WTC11 (cell line): ENCODE results near the gene NCOA1. TPM values are rescaled to one million over a fixed set of nuclear protein-coding genes. Genes with fewer than 3 reads are reported as not detected.

Experiments used
- ATAC-seq: fragments of 200-7000 bp; cut with Tn5 transposase; 2 replicates; pipeline ENCODE4 v1.10.0; 2021; ENCODE audit warnings: mild to moderate bottlenecking, moderate library complexity
- CTCF ChIA-PET: fragments of 300-600 bp; sonication (Branson Sonifier 250); formaldehyde crosslinking; loops from one replicate; lab custom pipeline; 2021; ENCODE audit warnings: antibody characterized with exemption; lab: Charles Lee
- POLR2A ChIA-PET: fragments of 350-600 bp; sonication (Branson Sonifier 250); formaldehyde crosslinking; loops from one replicate; lab custom pipeline; 2021; ENCODE audit warnings: antibody characterized with exemption; lab: Charles Lee
- DNase-seq: peaks from one replicate; pipeline ENCODE4 v3.0.0; 2021; ENCODE audit warnings: low spot score
- H3K27ac Mint-ChIP-seq: 2 replicates; pipeline ENCODE4 v1.8.0; 2021; ENCODE audit warnings: mixed read lengths
- H3K27me3 Mint-ChIP-seq: 2 replicates; pipeline ENCODE4 v1.8.0; 2021; ENCODE audit warnings: low read depth, mild to moderate bottlenecking, moderate library complexity, mixed read lengths
- H3K36me3 Mint-ChIP-seq: 2 replicates; pipeline ENCODE4 v1.8.0; 2021; ENCODE audit warnings: mixed read lengths
- H3K4me1 Mint-ChIP-seq: 2 replicates; pipeline ENCODE4 v1.8.0; 2022; ENCODE audit warnings: mixed read lengths
- H3K4me3 Mint-ChIP-seq: 2 replicates; pipeline ENCODE4 v1.8.0; 2021; ENCODE audit warnings: mild to moderate bottlenecking, moderate library complexity, mixed read lengths
- H3K9me3 Mint-ChIP-seq: 2 replicates; pipeline ENCODE4 v1.8.0; 2021; ENCODE audit warnings: mixed read lengths
- ARID4B ChIP-seq: sonication (generic); formaldehyde crosslinking; IDR thresholded peaks from 2 replicates; pipeline ENCODE4 v1.8.0; 2023; ENCODE audit warnings: missing genetic modification reagents, mild to moderate bottlenecking, borderline replicate concordance
- ATF1 ChIP-seq: sonication (generic); formaldehyde crosslinking; IDR thresholded peaks from 2 replicates; pipeline ENCODE4 v1.8.1; 2023; ENCODE audit warnings: mild to moderate bottlenecking, moderate library complexity, missing genetic modification reagents
- E2F1 ChIP-seq: sonication (generic); formaldehyde crosslinking; IDR thresholded peaks from 2 replicates; pipeline ENCODE4 v1.8.0; 2022; ENCODE audit warnings: mild to moderate bottlenecking, missing genetic modification reagents
- ESRRA ChIP-seq: sonication (generic); formaldehyde crosslinking; IDR thresholded peaks from 2 replicates; pipeline ENCODE4 v1.8.1; 2022; ENCODE audit warnings: mild to moderate bottlenecking, missing genetic modification reagents, borderline replicate concordance
- HMGA2 ChIP-seq: fragments of 250-450 bp; sonication (Bioruptor Pico); IDR thresholded peaks from 2 replicates; pipeline ENCODE4 v1.4.0; 2021; ENCODE audit warnings: mild to moderate bottlenecking, moderate library complexity
- JAZF1 ChIP-seq: fragments of 250-450 bp; sonication (Bioruptor Pico); IDR thresholded peaks from 2 replicates; pipeline ENCODE4 v1.9.0; 2021; ENCODE audit warnings: moderate library complexity, mild to moderate bottlenecking, inconsistent platforms
- MAX ChIP-seq: sonication (generic); formaldehyde crosslinking; IDR thresholded peaks from 2 replicates; pipeline ENCODE4 v1.8.0; 2022; ENCODE audit warnings: mild to moderate bottlenecking, missing genetic modification reagents
- NR3C1 ChIP-seq: sonication (generic); formaldehyde crosslinking; conservative IDR thresholded peaks from 2 replicates; pipeline ENCODE4 v1.8.1; 2023; ENCODE audit warnings: low read depth, mild to moderate bottlenecking, missing genetic modification reagents
- OVOL2 ChIP-seq: fragments of 250-450 bp; sonication (Bioruptor Pico); IDR thresholded peaks from 2 replicates; pipeline ENCODE4 v1.9.0; 2021; ENCODE audit warnings: mild to moderate bottlenecking, borderline replicate concordance
- RELA ChIP-seq: sonication (generic); formaldehyde crosslinking; IDR thresholded peaks from 2 replicates; pipeline ENCODE4 v1.8.1; 2022; ENCODE audit warnings: missing genetic modification reagents, mild to moderate bottlenecking, borderline replicate concordance
- STAT6 ChIP-seq: sonication (generic); formaldehyde crosslinking; conservative IDR thresholded peaks from 2 replicates; pipeline ENCODE4 v1.8.1; 2023; ENCODE audit warnings: mild to moderate bottlenecking, low read depth, missing genetic modification reagents, moderate library complexity
- TEAD1 ChIP-seq: sonication (generic); formaldehyde crosslinking; IDR thresholded peaks from 2 replicates; pipeline ENCODE4 v1.8.0; 2022; ENCODE audit warnings: mild to moderate bottlenecking, missing genetic modification reagents
- ZBTB21 ChIP-seq: sonication (generic); formaldehyde crosslinking; IDR thresholded peaks from 2 replicates; pipeline ENCODE4 v1.8.1; 2023; ENCODE audit warnings: mild to moderate bottlenecking, missing genetic modification reagents, borderline replicate concordance
- ZNF263 ChIP-seq: sonication (generic); formaldehyde crosslinking; IDR thresholded peaks from 2 replicates; pipeline ENCODE4 v1.8.1; 2022; ENCODE audit warnings: low read depth, mild to moderate bottlenecking, moderate library complexity, missing genetic modification reagents
- ZNF416 ChIP-seq: fragments of 250-450 bp; sonication (Bioruptor Pico); IDR thresholded peaks from 2 replicates; pipeline ENCODE4 v1.9.0; 2021; ENCODE audit warnings: mild to moderate bottlenecking, inconsistent platforms
- ZNF423 ChIP-seq: fragments of 250-450 bp; sonication (Bioruptor Pico); IDR thresholded peaks from 2 replicates; pipeline ENCODE4 v2.1.2; 2022; ENCODE audit warnings: mild to moderate bottlenecking, moderate library complexity
- total RNA-seq: library from RNA; stranded (reverse); gene quantifications from 3 replicates; pipeline ENCODE4 v1.2.3, GENCODE V29; 2021

The NCOA1 gene
- total RNA-seq, 1 experiment from 2014 or later, result 16.9 TPM

DNA sequence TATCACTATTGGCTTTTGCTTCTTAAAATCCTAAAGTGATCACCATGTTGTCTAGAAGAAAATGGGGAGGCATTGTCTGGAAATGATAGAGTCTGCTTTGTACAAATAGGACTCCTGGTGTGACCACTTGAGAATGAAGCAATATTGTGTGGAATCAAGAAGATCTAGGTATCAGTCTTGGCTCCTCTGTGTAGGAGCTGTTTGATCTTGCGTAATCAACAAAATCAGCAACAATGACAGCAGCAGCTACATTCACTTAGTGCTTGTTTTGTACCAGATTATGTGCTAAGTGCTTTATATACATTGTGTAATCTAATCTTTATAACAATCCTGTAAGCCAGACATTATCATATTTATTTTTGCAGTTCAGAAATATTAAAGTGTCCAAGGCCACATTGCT, 17.8 kb downstream of the NCOA1 start:
- H3K27me3 Mint-ChIP-seq, result no peaks in the 10 kb centered on the region
- no peaks in the 10 kb centered on the region for H3K36me3 Mint-ChIP-seq
- peaks cover 4% of the 10 kb centered on the region for H3K4me1 Mint-ChIP-seq
- ChIA-PET CTCF (no interaction called here), POLR2A (no interaction called here)
- no peak overlapping the region for H3K4me3 Mint-ChIP-seq
- no peaks in the 10 kb centered on the region for H3K9me3 Mint-ChIP-seq
- no peak for ATAC-seq
- H3K27ac Mint-ChIP-seq, result peak overlapping the region; percentile 22; the same call in 1 of the 2 replicates
- TF ChIP-seq ZBTB21, result no peak
- TF ChIP-seq ESRRA (CRISPR knock-in tag), result no peak
- no peak for DNase-seq

DNA sequence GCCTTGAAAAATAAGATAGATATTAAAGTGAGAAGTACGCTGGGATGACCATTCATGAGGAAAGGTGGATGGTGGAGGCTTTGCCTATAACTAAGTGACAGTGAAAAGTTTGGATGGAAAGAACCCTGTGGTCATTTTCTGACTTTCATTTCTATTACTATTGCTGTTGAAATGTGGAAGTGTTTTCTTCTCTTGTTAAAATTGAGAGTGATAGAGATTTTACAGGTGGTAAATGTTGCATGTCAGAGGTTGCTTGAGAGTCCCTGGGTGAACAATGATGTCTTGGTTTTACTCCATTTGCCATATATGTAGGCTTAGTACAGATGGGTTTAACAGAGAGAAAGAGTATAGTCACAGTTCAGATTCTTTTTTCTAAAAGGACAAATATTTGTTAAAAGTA, 18.4 kb downstream of the NCOA1 start:
- Mint-ChIP-seq H3K36me3 (no peaks in the 10 kb centered on the region), H3K27ac (no peak overlapping the region), H3K4me3 (no peak overlapping the region), H3K4me1 (peaks cover 4% of the 10 kb centered on the region), H3K9me3 (no peaks in the 10 kb centered on the region), H3K27me3 (no peaks in the 10 kb centered on the region)
- ATAC-seq (no peak), DNase-seq (no peak)
- ChIA-PET CTCF (no interaction called here), POLR2A (no interaction called here)
- TF ChIP-seq ZNF263, result no peak
- no peak for TF ChIP-seq E2F1
- TF ChIP-seq HMGA2, result no peak
- no peak for TF ChIP-seq ARID4B (CRISPR knock-in tag)
- no peak for TF ChIP-seq ZNF416 (CRISPR knock-in tag)
- no peak for TF ChIP-seq OVOL2 (CRISPR knock-in tag)

- Mint-ChIP-seq H3K36me3 (no peaks in the 10 kb centered on the region), H3K4me3 (no peak overlapping the region), H3K9me3 (no peaks in the 10 kb centered on the region), H3K27me3 (no peaks in the 10 kb centered on the region), H3K4me1 (peaks cover 4% of the 10 kb centered on the region), H3K27ac (no peak overlapping the region)
- TF ChIP-seq RELA (CRISPR knock-in tag), result no peak
- TF ChIP-seq TEAD1 (CRISPR knock-in tag), result no peak
- TF ChIP-seq ZNF263, result no peak
- TF ChIP-seq NR3C1, result no peak
- ATAC-seq (no peak), DNase-seq (no peak)
- CTCF ChIA-PET, result no interaction called here
- POLR2A ChIA-PET, result no interaction called here
Measured at GRCh38 chr2:24509840-24510239, 18.8 kb downstream of the NCOA1 start.

DNA sequence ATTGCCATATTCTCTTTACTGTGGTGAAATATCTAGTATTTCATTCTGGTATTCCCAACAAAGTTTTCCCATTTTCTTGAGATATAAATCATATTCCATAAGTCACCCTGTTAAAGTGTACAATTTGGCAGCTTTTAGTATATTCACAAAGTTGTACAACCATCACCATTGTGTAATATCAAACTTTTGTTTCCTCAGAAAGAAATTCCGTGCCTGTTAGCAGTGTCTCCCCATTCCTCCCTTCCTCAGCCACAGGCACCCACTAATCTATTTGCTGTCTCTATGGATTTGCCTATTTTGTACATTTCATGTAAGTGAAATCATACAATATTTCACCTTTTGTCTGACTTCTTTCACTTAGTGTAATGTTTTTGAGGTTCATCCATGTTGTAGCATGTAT, 19.7 kb downstream of the NCOA1 start:
- Mint-ChIP-seq H3K4me1 (peaks cover 7% of the 10 kb centered on the region), H3K4me3 (no peak overlapping the region), H3K9me3 (no peaks in the 10 kb centered on the region), H3K27me3 (no peaks in the 10 kb centered on the region)
- no peak for ATAC-seq
- POLR2A ChIA-PET, result no interaction called here
- TF ChIP-seq TEAD1 (CRISPR knock-in tag) (no peak), JAZF1 (no peak), STAT6 (CRISPR knock-in tag) (no peak), ZNF423 (no peak), MAX (CRISPR knock-in tag) (no peak), ATF1 (CRISPR knock-in tag) (no peak)
- TF ChIP-seq, all 79 proteins: peak for 0
- Mint-ChIP-seq H3K36me3 (no peaks in the 10 kb centered on the region), H3K27ac (0 out of 2 replicates have a peak overlapping the region, but pooled peaks have one; percentile 15)
- DNase-seq, result no peak
- CTCF ChIA-PET, result no interaction called here
